ENCODE data around the gene RAD51B.
"Not testable (repeated sequence)": the region's sequence is repeated elsewhere in the genome, so short reads cannot be mapped to it uniquely, and the experiment has no call there.

The RAD51B gene

GRCh38 chr14:68687746-68688145, 868.2 kb downstream of the RAD51B start:
- no peak for DNase-seq (ENCODE audit: low spot score)

GRCh38 chr14:68688872-68689371, 869.3 kb downstream of the RAD51B start:
- peak; percentile 22 for DNase-seq (ENCODE audit: low spot score)

DNA sequence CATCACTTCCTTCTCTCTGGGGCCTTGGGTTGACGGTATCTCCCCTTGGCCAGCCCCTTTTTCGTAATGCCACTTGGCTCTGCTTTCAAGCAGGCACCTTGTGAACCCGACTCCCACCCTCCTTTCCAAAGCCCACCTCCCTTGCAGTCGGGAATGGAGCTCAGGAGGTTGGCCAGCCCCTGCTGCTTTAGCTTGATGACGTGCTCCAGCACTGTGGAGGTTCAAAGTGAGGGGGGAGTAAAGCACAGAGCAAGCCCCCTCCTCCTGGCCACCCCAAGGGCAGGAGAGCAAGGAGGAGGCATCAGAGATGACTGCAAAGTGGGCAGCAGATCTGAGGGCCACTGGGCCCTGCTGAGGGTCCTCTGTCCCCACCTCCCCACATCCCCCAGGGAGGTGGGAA, 869.9 kb downstream of the RAD51B start:
- no peak for DNase-seq (ENCODE audit: low spot score)

GRCh38 chr14:68690089-68690958, 870.7 kb downstream of the RAD51B start:
- no peak for DNase-seq (ENCODE audit: low spot score)

DNA sequence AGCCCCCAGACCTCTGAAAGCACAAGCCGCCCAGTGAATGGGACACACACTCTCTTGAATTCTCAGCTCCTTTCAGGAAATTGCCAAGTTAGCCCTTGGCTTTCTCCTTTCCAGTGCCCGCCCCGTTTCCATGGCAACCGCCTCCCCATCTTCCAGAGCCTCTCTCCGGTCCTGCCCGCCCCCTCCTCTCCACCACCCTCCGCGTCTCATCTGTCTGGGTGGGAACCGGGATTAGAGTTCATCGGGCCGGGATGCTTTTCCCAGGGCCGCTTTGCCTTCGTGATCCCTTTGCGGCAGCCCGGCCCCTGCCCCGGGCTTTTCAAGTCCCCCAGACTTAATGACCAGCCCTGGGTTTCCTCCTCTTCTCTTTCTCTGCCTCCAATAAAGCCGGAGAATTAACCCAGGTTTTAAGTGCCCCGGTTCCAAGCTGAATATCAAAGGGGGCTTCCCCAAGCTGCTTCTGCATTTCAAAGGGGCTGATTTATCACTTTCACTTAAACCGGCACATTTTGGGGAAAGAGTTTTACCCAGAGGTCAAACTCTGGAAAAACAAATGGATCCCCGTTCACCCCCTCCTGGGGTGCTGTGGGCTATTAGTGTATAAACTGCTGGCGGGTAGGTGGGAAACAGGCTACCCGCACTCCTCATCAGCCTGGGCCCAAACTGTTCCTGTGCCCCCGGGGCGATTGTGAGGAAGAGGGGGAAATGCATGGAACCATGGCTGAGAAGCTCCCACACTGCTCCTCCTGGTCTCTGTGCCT, 871.6 kb downstream of the RAD51B start:
- DNase-seq (ENCODE audit: low spot score) = peak; percentile 79

DNA sequence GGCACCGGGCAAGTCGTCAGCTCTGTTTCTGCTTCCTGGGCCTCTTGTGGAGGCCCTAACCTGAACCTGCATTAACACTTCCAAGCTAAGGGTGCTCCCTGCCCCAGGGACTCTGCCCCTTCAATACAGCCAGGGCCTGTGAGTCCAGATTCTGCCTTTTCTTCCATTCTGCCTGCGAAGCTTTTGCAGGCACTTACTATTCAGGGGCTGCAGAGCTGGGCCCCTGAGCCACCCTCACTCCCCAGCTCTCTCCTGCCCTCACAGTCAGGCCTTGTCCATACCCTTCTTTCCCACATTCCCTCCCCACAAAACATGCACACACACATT, 872.2 kb downstream of the RAD51B start:
- no peak for DNase-seq (ENCODE audit: low spot score)

GRCh38 chr14:68692216-68692615, 872.6 kb downstream of the RAD51B start:
- DNase-seq (ENCODE audit: low spot score) = no peak

- no peak for DNase-seq (ENCODE audit: low spot score)
Measured at GRCh38 chr14:68692916-68693771, 873.6 kb downstream of the RAD51B start.

- DNase-seq (ENCODE audit: low spot score) = no peak
Measured at GRCh38 chr14:68693926-68694325, 874.3 kb downstream of the RAD51B start.

- DNase-seq (ENCODE audit: low spot score) = no peak
Measured at GRCh38 chr14:68694516-68695235, 875.1 kb downstream of the RAD51B start.

DNA sequence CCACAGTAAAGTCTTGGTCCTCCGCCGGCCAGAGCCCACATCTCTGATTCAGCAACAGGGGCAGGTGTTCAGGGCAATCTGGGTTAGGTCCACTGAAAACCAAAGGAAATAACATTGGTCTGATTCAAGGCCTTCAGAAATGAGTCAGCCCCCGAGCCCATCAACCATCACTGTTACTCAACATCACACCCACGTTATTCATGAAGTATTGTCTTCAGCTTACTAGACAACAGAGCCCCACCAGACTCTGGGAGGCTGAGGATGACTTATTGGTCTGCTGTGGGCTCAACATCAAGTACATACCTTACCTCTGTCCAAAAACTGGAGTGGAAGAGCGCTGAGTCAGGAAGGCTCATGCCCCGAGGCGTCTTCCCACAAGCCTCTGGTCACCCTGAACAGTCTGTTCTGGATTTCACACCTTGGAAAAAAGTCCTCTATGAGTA, 875.8 kb downstream of the RAD51B start:
- no peak for DNase-seq (ENCODE audit: low spot score)

GRCh38 chr14:68695856-68696255, 876.3 kb downstream of the RAD51B start:
- no peak for DNase-seq (ENCODE audit: low spot score)

- no peak for DNase-seq (ENCODE audit: low spot score)
Measured at GRCh38 chr14:68696266-68696665, 876.7 kb downstream of the RAD51B start.

GRCh38 chr14:68696721-68697495, 877.3 kb downstream of the RAD51B start:
- no peak for DNase-seq (ENCODE audit: low spot score)

GRCh38 chr14:68698773-68699172, 879.2 kb downstream of the RAD51B start:
- DNase-seq (ENCODE audit: low spot score) = not testable (repeated sequence)

GRCh38 chr14:68701001-68701741, 881.6 kb downstream of the RAD51B start:
- DNase-seq (ENCODE audit: low spot score) = no peak

DNA sequence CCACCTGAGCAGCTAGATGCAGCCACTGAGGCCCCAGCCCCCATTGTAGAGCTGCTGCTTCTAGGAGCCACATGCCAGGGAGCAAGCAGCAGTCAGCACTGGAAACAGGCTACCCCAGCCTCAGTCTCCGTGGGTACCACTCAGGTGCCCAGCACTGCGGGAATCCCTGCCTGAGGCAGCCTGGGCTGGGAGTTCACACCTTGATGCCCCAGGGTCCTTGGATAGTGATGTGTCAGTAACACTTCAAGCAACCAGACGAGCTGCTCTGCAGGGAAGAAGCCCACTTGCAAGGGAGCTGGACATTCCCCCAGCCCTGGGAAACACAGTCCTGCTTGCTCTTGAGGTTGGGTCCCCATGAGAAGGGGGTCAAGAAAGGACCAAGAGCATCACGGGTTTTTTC, 882.6 kb downstream of the RAD51B start:
- DNase-seq (ENCODE audit: low spot score) = no peak

- no peak for DNase-seq (ENCODE audit: low spot score)
Measured at GRCh38 chr14:68702578-68702977, 883.0 kb downstream of the RAD51B start.

DNA sequence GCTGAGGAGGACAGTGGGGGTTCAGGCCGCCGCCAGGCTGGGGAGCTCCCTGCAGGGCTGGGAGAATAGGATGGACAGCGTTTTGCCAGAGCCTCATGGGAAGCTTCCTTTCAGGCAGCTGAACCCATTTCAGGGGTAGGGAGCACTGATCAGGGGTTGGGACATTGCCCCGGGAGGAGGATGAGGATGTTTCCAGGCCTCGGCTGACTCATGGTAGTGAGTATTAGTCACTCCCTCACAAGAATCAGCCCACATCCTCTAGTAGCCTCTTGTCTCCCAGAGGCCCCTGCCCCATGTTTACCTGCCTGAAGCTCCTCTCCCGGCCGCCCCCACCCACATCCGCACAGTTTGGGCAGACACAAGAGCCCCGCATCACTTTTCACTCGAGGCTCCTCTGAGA, 883.5 kb downstream of the RAD51B start:
- no peak for DNase-seq (ENCODE audit: low spot score)

Measured in Ammon's horn (tissue), 1 donor.